Panc1 (cell line): Measurements from ENCODE around the gene AFF2.

Source experiments
- CTCF ChIP-seq: fragments of 450-650 bp; IDR thresholded peaks from 2 replicates; pipeline ENCODE4 v1.5.1; 2017; ENCODE audit warnings: mild to moderate bottlenecking
- POLR2AphosphoS5 ChIP-seq: IDR thresholded peaks from 2 replicates; pipeline ENCODE4 v1.6.1; 2012; ENCODE audit warnings: mild to moderate bottlenecking, low read depth, low read length, moderate library complexity
- SIN3A ChIP-seq: IDR thresholded peaks from 2 replicates; pipeline ENCODE4 v1.6.1; 2012; ENCODE audit warnings: low read depth, mild to moderate bottlenecking, low read length, moderate library complexity, borderline replicate concordance; ENCODE audit not compliant: insufficient read depth

- TF ChIP-seq POLR2AphosphoS5 (no peak), CTCF (no peak), SIN3A (no peak)
Observed at GRCh38 chrX:148784856-148785255, 284.4 kb downstream of the AFF2 start.
